Keratinocyte (primary cell): Measurements from ENCODE around the gene PIR. TPM values are rescaled to one million over a fixed set of nuclear protein-coding genes. Genes with fewer than 3 reads are reported as not detected.

ENCODE experiments used
- DNase-seq: peaks from one replicate; pipeline ENCODE4 v3.0.0-alpha.2; 2011; ENCODE audit warnings: low read depth, missing footprints, low spot score
- FAIRE-seq: peaks from 2 replicates; lab custom pipeline; 2011; peaks lifted over from hg19 to GRCh38; lab: Jason Lieb, UNC
- H2AFZ ChIP-seq: 2 replicates; pipeline ENCODE4 v1.6.0; 2012; ENCODE audit warnings: low read length, control low read depth, inconsistent platforms; ENCODE audit not compliant: control insufficient read depth
- H3K27ac ChIP-seq: 2 replicates; pipeline ENCODE4 v1.5.1; 2011; ENCODE audit warnings: low read length; ENCODE audit not compliant: control insufficient read depth, insufficient read depth
- H3K27me3 ChIP-seq: 3 replicates; pipeline ENCODE4 v1.6.0; 2011; ENCODE audit warnings: low read length; ENCODE audit not compliant: control insufficient read depth, insufficient read depth; ENCODE audit errors: extremely low read depth
- H3K36me3 ChIP-seq, 2 experiments: 2 replicates in 1 of 2; 3 replicates in 1 of 2; pipeline ENCODE4 v1.5.1; 2011; ENCODE audit warnings: low read length in 2 of 2, mild to moderate bottlenecking in 1 of 2; ENCODE audit not compliant: control insufficient read depth in 2 of 2, insufficient read depth in 2 of 2; ENCODE audit errors: extremely low read depth in 1 of 2
- H3K4me1 ChIP-seq: 3 replicates; pipeline ENCODE4 v1.5.1; 2011; ENCODE audit warnings: low read length; ENCODE audit not compliant: control insufficient read depth, insufficient read depth; ENCODE audit errors: extremely low read depth
- H3K4me2 ChIP-seq: 3 replicates; pipeline ENCODE4 v1.6.0; 2011; ENCODE audit warnings: low read depth, low read length; ENCODE audit not compliant: control insufficient read depth, insufficient read depth; ENCODE audit errors: extremely low read depth
- H3K4me3 ChIP-seq, 3 experiments: fragments of 200-600 bp in 1 of 3; sonication (generic) in 1 of 3; 2 replicates in 2 of 3; 3 replicates in 1 of 3; pipeline ENCODE4 v1.5.1; 2011 to 2016; ENCODE audit warnings: low read length in 3 of 3, mild to moderate bottlenecking in 3 of 3, control low read depth in 2 of 3, inconsistent platforms in 1 of 3, low read depth in 1 of 3, mixed read lengths in 1 of 3, mixed run types in 1 of 3, moderate library complexity in 1 of 3; ENCODE audit not compliant: control insufficient read depth in 2 of 3, insufficient read depth in 2 of 3; ENCODE audit errors: extremely low read depth in 1 of 3
- H3K79me2 ChIP-seq: 2 replicates; pipeline ENCODE4 v1.6.0; 2012; ENCODE audit warnings: low read length; ENCODE audit not compliant: control insufficient read depth, insufficient read depth
- H3K9ac ChIP-seq: 3 replicates; pipeline ENCODE4 v1.6.0; 2011; ENCODE audit warnings: low read length; ENCODE audit not compliant: control insufficient read depth, insufficient read depth; ENCODE audit errors: extremely low read depth
- H3K9me1 ChIP-seq: 3 replicates; pipeline ENCODE4 v1.6.0; 2011; ENCODE audit warnings: low read length; ENCODE audit not compliant: control insufficient read depth, insufficient read depth; ENCODE audit errors: extremely low read depth
- H3K9me3 ChIP-seq: 2 replicates; pipeline ENCODE4 v1.5.1; 2012; ENCODE audit warnings: low read depth, low read length; ENCODE audit not compliant: control insufficient read depth
- H4K20me1 ChIP-seq: 3 replicates; pipeline ENCODE4 v1.6.0; 2011; ENCODE audit warnings: low read length; ENCODE audit not compliant: control insufficient read depth, insufficient read depth; ENCODE audit errors: extremely low read depth
- EZH2 ChIP-seq: IDR thresholded peaks from one replicate; pipeline ENCODE4 v1.6.1; 2012; ENCODE audit warnings: inconsistent platforms, mild to moderate bottlenecking, low read length, moderate library complexity
- dilution Hi-C: fragments of 300-500 bp; cut with MboI; formaldehyde crosslinking; loops from one replicate; pipeline ENCODE4 v1.7.0; 2020; ENCODE audit warnings: low sequenced_read_pairs; ENCODE audit not compliant: extremely low pct_ligation_motif_present
- polyA plus RNA-seq, 5 experiments: library from polyadenylated mRNA; depleted of rRNA in 3 of 5; stranded (reverse) in 3 of 5; stranded (forward) in 1 of 5; unstranded in 1 of 5; fragments of >200 nt; gene quantifications; 1 replicate in 1 of 5; 2 replicates in 3 of 5; 3 replicates in 1 of 5; pipeline versions ENCODE4 v1.2.1 to v1.2.3, GENCODE V29; 2011 to 2012; ENCODE audit warnings: missing spikeins in 2 of 5, low read depth in 1 of 5, low replicate concordance in 1 of 5
- TF ChIP-seq, protein P1 (sequence below), 3 experiments: IDR thresholded peaks in 1 of 3; conservative IDR thresholded peaks in 1 of 3; optimal IDR thresholded peaks in 1 of 3; 2 replicates in 2 of 3; 3 replicates in 1 of 3; pipeline versions ENCODE3 to v1.5.1; 2011; ENCODE audit warnings: low read length in 3 of 3, mild to moderate bottlenecking in 3 of 3, moderate library complexity in 2 of 3, control low read depth in 1 of 3, inconsistent platforms in 1 of 3; ENCODE audit not compliant: insufficient read depth in 2 of 3; ENCODE audit errors: extremely low read depth in 1 of 3

PIR gene
- polyA plus RNA-seq, 1 donor (not counting 4 experiments of a cell fraction or from before 2014, with no cell fraction given) = 23.2 TPM

DNA sequence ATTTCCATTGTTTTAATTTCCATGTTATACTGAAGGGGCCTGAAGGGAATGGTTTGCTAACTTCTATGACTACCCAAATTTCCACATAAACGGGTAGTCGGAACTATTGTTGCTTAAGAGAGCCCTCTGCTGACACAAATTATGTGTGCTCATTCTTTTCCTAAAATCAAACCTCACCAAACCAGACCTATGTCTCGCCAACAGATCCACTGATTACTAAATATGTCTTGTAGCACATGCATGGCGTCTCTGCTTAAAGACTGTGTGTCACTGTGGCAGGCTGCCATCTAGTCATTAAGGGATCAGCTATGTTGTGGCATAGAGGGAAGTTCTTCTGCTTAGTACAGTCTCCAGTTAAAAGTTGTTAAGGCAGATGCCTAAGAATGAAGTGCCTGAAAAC lies 25.1 kb downstream of the PIR start:
- Histone ChIP-seq H3K79me2 (no peaks in the 10 kb centered on the region), H3K9ac (no peak overlapping the region), H3K4me1 (peaks cover 4% of the 10 kb centered on the region), H4K20me1 (no peaks in the 10 kb centered on the region), H3K36me3 (no peaks in the 10 kb centered on the region), H3K4me2 (no peak overlapping the region), H3K4me3 (no peak overlapping the region), H3K9me1 (no peaks in the 10 kb centered on the region), H2AFZ (peak overlapping the region; percentile 49), H3K27ac (no peak overlapping the region), H3K27me3 (no peaks in the 10 kb centered on the region), H3K9me3 (no peaks in the 10 kb centered on the region)
- DNase-seq (no peak), FAIRE-seq (peak; percentile 84)
- no peak for TF ChIP-seq EZH2
- TF ChIP-seq, protein P1, sequence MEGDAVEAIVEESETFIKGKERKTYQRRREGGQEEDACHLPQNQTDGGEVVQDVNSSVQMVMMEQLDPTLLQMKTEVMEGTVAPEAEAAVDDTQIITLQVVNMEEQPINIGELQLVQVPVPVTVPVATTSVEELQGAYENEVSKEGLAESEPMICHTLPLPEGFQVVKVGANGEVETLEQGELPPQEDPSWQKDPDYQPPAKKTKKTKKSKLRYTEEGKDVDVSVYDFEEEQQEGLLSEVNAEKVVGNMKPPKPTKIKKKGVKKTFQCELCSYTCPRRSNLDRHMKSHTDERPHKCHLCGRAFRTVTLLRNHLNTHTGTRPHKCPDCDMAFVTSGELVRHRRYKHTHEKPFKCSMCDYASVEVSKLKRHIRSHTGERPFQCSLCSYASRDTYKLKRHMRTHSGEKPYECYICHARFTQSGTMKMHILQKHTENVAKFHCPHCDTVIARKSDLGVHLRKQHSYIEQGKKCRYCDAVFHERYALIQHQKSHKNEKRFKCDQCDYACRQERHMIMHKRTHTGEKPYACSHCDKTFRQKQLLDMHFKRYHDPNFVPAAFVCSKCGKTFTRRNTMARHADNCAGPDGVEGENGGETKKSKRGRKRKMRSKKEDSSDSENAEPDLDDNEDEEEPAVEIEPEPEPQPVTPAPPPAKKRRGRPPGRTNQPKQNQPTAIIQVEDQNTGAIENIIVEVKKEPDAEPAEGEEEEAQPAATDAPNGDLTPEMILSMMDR (optimal IDR thresholded peaks at IDR 0.05 in 1 of 3, IDR thresholded peaks at IDR 0.05 in 1 of 3, conservative IDR thresholded peaks at IDR 0.05 in 1 of 3; ENCODE audit: extremely low read depth in 1 of 3, insufficient read depth in 2 of 3, low read length in 3 of 3) = peak; percentile 15 to 63 (median 43)
- dilution Hi-C loops = loop anchor here (25.0 kb wide), 2 partner anchors 106 to 194 kb away; partner anchors contain the start of gene CLTRN

DNA sequence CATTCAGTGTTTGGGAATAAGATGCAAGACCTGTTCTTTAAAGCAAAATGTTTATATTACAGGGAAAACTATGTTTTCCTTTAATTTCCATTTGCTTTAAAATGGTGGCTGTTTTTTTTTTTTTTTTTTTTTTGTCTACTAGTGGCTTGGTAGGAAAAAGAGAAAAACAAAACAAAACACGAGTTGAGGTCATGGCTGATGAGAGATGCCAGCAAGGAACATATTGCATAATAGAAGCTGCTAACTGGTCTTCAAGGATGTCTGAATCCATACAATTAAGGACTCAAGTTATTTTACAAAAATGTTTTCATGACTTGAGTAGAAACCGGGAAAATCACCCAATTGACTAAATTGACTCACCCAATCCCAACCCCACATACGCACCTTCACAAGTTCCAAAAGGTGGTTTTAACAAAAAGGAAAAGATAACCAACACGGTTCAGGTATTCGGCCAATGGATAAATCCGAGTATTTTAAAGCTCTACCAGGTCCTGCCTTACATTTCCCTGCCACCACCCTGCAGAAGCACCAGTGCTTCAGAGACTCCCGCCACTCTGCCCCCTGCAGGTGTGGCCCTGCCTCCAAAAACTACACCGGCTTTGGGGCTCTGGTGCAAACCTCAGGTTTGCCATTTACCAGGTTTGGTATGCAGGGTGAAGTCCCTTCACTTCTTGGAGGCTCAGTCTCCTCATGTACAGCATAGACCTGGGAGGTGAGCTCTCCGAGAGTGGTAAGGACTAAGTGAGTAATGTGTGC lies 27.1 kb downstream of the PIR start:
- Histone ChIP-seq H4K20me1 (no peaks in the 10 kb centered on the region), H3K79me2 (no peaks in the 10 kb centered on the region), H3K9me3 (no peaks in the 10 kb centered on the region), H3K36me3 (no peaks in the 10 kb centered on the region), H3K4me2 (no peak overlapping the region), H3K27me3 (no peaks in the 10 kb centered on the region), H2AFZ (no peak overlapping the region), H3K27ac (no peak overlapping the region), H3K9me1 (no peaks in the 10 kb centered on the region), H3K4me3 (no peak overlapping the region), H3K4me1 (peaks cover under 1% of the 10 kb centered on the region), H3K9ac (no peak overlapping the region)
- FAIRE-seq (no peak), DNase-seq (no peak)
- dilution Hi-C loops = loop anchor here (25.0 kb wide), 2 partner anchors 104 to 196 kb away; partner anchors contain the start of gene CLTRN
- TF ChIP-seq EZH2 = no peak
- TF ChIP-seq, protein P1 (optimal IDR thresholded peaks at IDR 0.05 in 1 of 3, IDR thresholded peaks at IDR 0.05 in 1 of 3, conservative IDR thresholded peaks at IDR 0.05 in 1 of 3; ENCODE audit: extremely low read depth in 1 of 3, insufficient read depth in 2 of 3, low read length in 3 of 3) = peak; percentile 34 to 36 (median 34)
